Upper lobe of left lung (tissue), 6 donors: ENCODE results near the gene KRTAP13-1. TPM values are rescaled to one million over a fixed set of nuclear protein-coding genes. Genes with fewer than 3 reads are reported as not detected.

Source experiments
- ATAC-seq, 2 donors: fragments of 200-7000 bp; cut with Tn5 transposase; one replicate each; pipeline ENCODE4 v1.9.1; 2022; ENCODE audit warnings: mild to moderate bottlenecking in 2 of 2, moderate library complexity in 2 of 2; ENCODE audit not compliant: low FRiP score in 2 of 2
- DNase-seq, 2 donors: peaks; one replicate each; pipeline ENCODE4 v3.0.0-alpha.2; 2019 to 2020
- H3K27ac ChIP-seq, 4 donors: fragments of 200-600 bp; sonication (generic); one replicate each; pipeline ENCODE4 v1.5.1; 2016 to 2019
- H3K27me3 ChIP-seq, 4 donors: fragments of 200-600 bp; sonication (generic); one replicate each; pipeline ENCODE4 v1.5.1; 2017 to 2019
- H3K36me3 ChIP-seq, 4 donors: fragments of 200-600 bp; sonication (generic); one replicate each; pipeline ENCODE4 v1.5.1; 2016 to 2019
- H3K4me1 ChIP-seq, 4 donors: fragments of 200-600 bp; sonication (generic); one replicate each; pipeline ENCODE4 v1.5.1; 2018 to 2019
- H3K4me3 ChIP-seq, 4 donors: fragments of 200-600 bp; sonication (generic); one replicate each; pipeline ENCODE4 v1.5.1; 2017 to 2019; ENCODE audit warnings: mild to moderate bottlenecking in 2 of 4, moderate library complexity in 1 of 4
- H3K9me3 ChIP-seq, 4 donors: fragments of 200-600 bp; sonication (generic); one replicate each; pipeline ENCODE4 v1.5.1; 2018 to 2019
- CTCF ChIP-seq, 6 experiments: fragments of 450-650 bp in 4 of 6; fragments of 200-600 bp in 2 of 6; sonication (generic) in 2 of 6; IDR thresholded peaks; one replicate each; pipeline ENCODE4 v1.5.1; 2016 to 2019; ENCODE audit warnings: antibody characterized with exemption in 6 of 6
- EP300 ChIP-seq, 4 donors: sonication (generic); formaldehyde crosslinking; IDR thresholded peaks; one replicate each; pipeline ENCODE4 v1.5.1; 2017; ENCODE audit warnings: antibody characterized with exemption in 4 of 4, control low read depth in 2 of 4
- POLR2A ChIP-seq, 4 donors: fragments of 450-650 bp; IDR thresholded peaks; one replicate each; pipeline ENCODE4 v1.5.1; 2016 to 2017; ENCODE audit warnings: antibody characterized with exemption in 4 of 4, mild to moderate bottlenecking in 2 of 4
- POLR2AphosphoS5 ChIP-seq, 2 donors: sonication (generic); formaldehyde crosslinking; IDR thresholded peaks; one replicate each; pipeline ENCODE4 v1.5.1; 2017; ENCODE audit warnings: antibody characterized with exemption in 2 of 2
- WGBS, 2 donors: methylation state at CpG; one replicate each; pipeline ENCODE4 v1.1.5; 2017 to 2018; 5-methylcytosine and 5-hydroxymethylcytosine counted together
- total RNA-seq, 6 donors: library from RNA; depleted of rRNA in 4 of 6; stranded (reverse); fragments of >200 nt in 4 of 6; gene quantifications; one replicate each; pipeline versions ENCODE4 v1.1.0 to v1.2.1, GENCODE V29; 2016 to 2021
- donor health status: DM: no; HTN: no; CAD: no; lungs with moderate emphysema.
- donor health status: DM: no; HTN: yes; CAD: no; lungs with severe emphysema.

Gene KRTAP13-1
- total RNA-seq, 6 donors from 2014 or later = not detected

GRCh38 chr21:30355906-30356305, 39.9 kb upstream of the KRTAP13-1 start:
- WGBS, 2 donors = 69 to 70% methylated on average over 3 of the region's 3 CpGs
- TF ChIP-seq EP300 (IDR thresholded peaks at IDR 0.05) (no peak), POLR2A (IDR thresholded peaks at IDR 0.05) (no peak), CTCF (IDR thresholded peaks at IDR 0.05) (no peak), POLR2AphosphoS5 (IDR thresholded peaks at IDR 0.05) (no peak)
- no peak for DNase-seq

GRCh38 chr21:30372139-30372770, 23.6 kb upstream of the KRTAP13-1 start, which contains the start of gene KRTAP13-2:
Gene KRTAP13-2, minus strand, starts transcription at chr21:30372271. Its CDS starts 58 bp downstream, at chr21:30372213.
- ATAC-seq = no peak
- no peaks in the 10 kb centered on the region for H3K27me3 ChIP-seq
- 87 to 89% methylated on average over 5 of the region's 5 CpGs for WGBS, 2 donors
- no peaks in the 10 kb centered on the region for H3K4me1 ChIP-seq
- H3K9me3 ChIP-seq = no peaks in the 10 kb centered on the region
- TF ChIP-seq POLR2AphosphoS5 (IDR thresholded peaks at IDR 0.05) (no peak), POLR2A (IDR thresholded peaks at IDR 0.05) (no peak), EP300 (IDR thresholded peaks at IDR 0.05) (no peak), CTCF (IDR thresholded peaks at IDR 0.05) (no peak)
- no peak for DNase-seq
- no peak within 1 kb of the TSS for H3K27ac ChIP-seq
- no peaks in the 10 kb centered on the region for H3K36me3 ChIP-seq
- H3K4me3 ChIP-seq = no peak within 1 kb of the TSS

More at GRCh38 chr21:30355906-30356305, 39.9 kb upstream of the KRTAP13-1 start:
- Histone ChIP-seq H3K27me3 (no peaks in the 10 kb centered on the region), H3K9me3 (no peaks in the 10 kb centered on the region), H3K36me3 (no peaks in the 10 kb centered on the region), H3K27ac (no peak overlapping the region), H3K4me1 (no peaks in the 10 kb centered on the region), H3K4me3 (no peak overlapping the region)
- no peak for ATAC-seq

GRCh38 chr21:30382201-30382600, 13.6 kb upstream of the KRTAP13-1 start:
- no peaks in the 10 kb centered on the region for H3K36me3 ChIP-seq
- TF ChIP-seq POLR2AphosphoS5 (IDR thresholded peaks at IDR 0.05) (no peak), POLR2A (IDR thresholded peaks at IDR 0.05) (no peak), EP300 (IDR thresholded peaks at IDR 0.05) (no peak), CTCF (IDR thresholded peaks at IDR 0.05) (no peak)
- ATAC-seq = no peak
- DNase-seq = no peak
- no peak overlapping the region for H3K27ac ChIP-seq
- H3K4me1 ChIP-seq = no peaks in the 10 kb centered on the region
- no peaks in the 10 kb centered on the region for H3K9me3 ChIP-seq
- H3K27me3 ChIP-seq = no peaks in the 10 kb centered on the region
- H3K4me3 ChIP-seq = no peak overlapping the region
- WGBS, 2 donors = 20 to 36% methylated on average over 1 of the region's 1 CpG

- WGBS, 2 donors = 61 to 67% methylated on average over 2 of the region's 2 CpGs
- TF ChIP-seq CTCF (IDR thresholded peaks at IDR 0.05) = no peak
- TF ChIP-seq POLR2A (IDR thresholded peaks at IDR 0.05) = no peak
- TF ChIP-seq POLR2AphosphoS5 (IDR thresholded peaks at IDR 0.05) = no peak
- no peak for TF ChIP-seq EP300 (IDR thresholded peaks at IDR 0.05)
- Histone ChIP-seq H3K4me1 (no peaks in the 10 kb centered on the region), H3K27ac (no peak overlapping the region), H3K4me3 (no peak overlapping the region), H3K9me3 (no peaks in the 10 kb centered on the region), H3K36me3 (no peaks in the 10 kb centered on the region), H3K27me3 (no peaks in the 10 kb centered on the region)
- no peak for DNase-seq
- ATAC-seq = no peak
Measured at GRCh38 chr21:30391492-30392025, 4.3 kb upstream of the KRTAP13-1 start.
